Natural killer cell (primary cell): ENCODE results near the gene SHC2. TPM values are rescaled to one million over a fixed set of nuclear protein-coding genes. Genes with fewer than 3 reads are reported as not detected.

Experiments
- ATAC-seq, 3 donors: fragments of 150-1000 bp in 2 of 3; fragments of 200-7000 bp in 1 of 3; cut with Tn5 transposase; 1 replicate in 1 of 3; 2 replicates in 2 of 3; pipeline ENCODE4 v1.10.0; 2021; ENCODE audit warnings: mild to moderate bottlenecking in 2 of 3, moderate library complexity in 2 of 3
- DNase-seq, 2 donors: peaks; one replicate each; pipeline versions ENCODE4 v3.0.0 to v3.0.0-alpha.2; 2013 to 2021; ENCODE audit warnings: mixed read lengths in 1 of 2
- H3K27ac ChIP-seq: one replicate; pipeline ENCODE4 v1.5.1; 2013; ENCODE audit warnings: mild to moderate bottlenecking, low read length
- H3K27me3 ChIP-seq: one replicate; pipeline ENCODE4 v1.6.1; 2013; ENCODE audit warnings: low read length; ENCODE audit not compliant: control insufficient read depth, insufficient read depth
- H3K36me3 ChIP-seq: one replicate; pipeline ENCODE4 v1.6.1; 2013; ENCODE audit warnings: low read length; ENCODE audit not compliant: control insufficient read depth, insufficient read depth
- H3K4me1 ChIP-seq: one replicate; pipeline ENCODE4 v1.6.1; 2013; ENCODE audit warnings: low read length; ENCODE audit not compliant: control insufficient read depth, insufficient read depth
- H3K4me3 ChIP-seq: one replicate; pipeline ENCODE4 v1.5.1; 2013; ENCODE audit warnings: low read length
- H3K9me3 ChIP-seq: one replicate; pipeline ENCODE4 v1.6.1; 2013; ENCODE audit warnings: low read length; ENCODE audit not compliant: control insufficient read depth, insufficient read depth
- H3K27ac Mint-ChIP-seq, 2 donors: one replicate each; pipeline ENCODE4 v1.8.0; 2022; ENCODE audit warnings: mild to moderate bottlenecking in 2 of 2, mixed read lengths in 2 of 2, moderate library complexity in 1 of 2
- H3K27me3 Mint-ChIP-seq, 2 donors: one replicate each; pipeline ENCODE4 v1.8.0; 2022; ENCODE audit warnings: low read depth in 2 of 2, mixed read lengths in 2 of 2
- H3K36me3 Mint-ChIP-seq: one replicate; pipeline ENCODE4 v1.8.0; 2022; ENCODE audit warnings: mixed read lengths
- H3K4me1 Mint-ChIP-seq, 2 donors: one replicate each; pipeline ENCODE4 v1.8.0; 2022; ENCODE audit warnings: mixed read lengths in 2 of 2
- H3K4me3 Mint-ChIP-seq: one replicate; pipeline ENCODE4 v1.8.0; 2022; ENCODE audit warnings: mild to moderate bottlenecking, moderate library complexity, mixed read lengths
- H3K9me3 Mint-ChIP-seq, 2 donors: one replicate each; pipeline ENCODE4 v1.8.0; 2022; ENCODE audit warnings: mixed read lengths in 2 of 2
- CTCF ChIP-seq: fragments of 200-600 bp; IDR thresholded peaks from one replicate; pipeline ENCODE4 v1.8.0; 2022; ENCODE audit warnings: antibody characterized with exemption
- WGBS: methylation state at CpG from one replicate; pipeline ENCODE4 v1.1.7; 2013; ENCODE audit warnings: missing lambda C conversion rate; ENCODE audit not compliant: insufficient coverage; 5-methylcytosine and 5-hydroxymethylcytosine counted together
- intact Hi-C: fragments of 100-400 bp; cut with micrococcal nuclease; formaldehyde crosslinking; loops from one replicate; pipeline ENCODE4 v1.14.2; 2022
- total RNA-seq, 4 donors: library from RNA; stranded (reverse); fragments of 120-200 nt in 1 of 4; gene quantifications; one replicate each; pipeline versions ENCODE4 v1.2.3 to v1.2.4, GENCODE V29; 2013 to 2022

The SHC2 gene
- total RNA-seq, 3 donors from 2014 or later (not counting 1 experiment from before 2014, with no cell fraction given): 0.75 TPM; not detected in 2

GRCh38 chr19:497491-497868, 36.6 kb upstream of the SHC2 start:
- Histone ChIP-seq H3K4me3 (no peak overlapping the region), H3K27me3 (peaks cover 23% of the 10 kb centered on the region), H3K27ac (no peak overlapping the region), H3K36me3 (no peaks in the 10 kb centered on the region), H3K9me3 (no peaks in the 10 kb centered on the region), H3K4me1 (peaks cover 9% of the 10 kb centered on the region)
- Mint-ChIP-seq H3K4me1 (peaks cover 0 to 10% of the 10 kb centered on the region in 2 donors), H3K36me3 (no peaks in the 10 kb centered on the region), H3K27me3 (peaks cover 9 to 14% of the 10 kb centered on the region in 2 donors), H3K27ac (no peak overlapping the region), H3K4me3 (no peak overlapping the region), H3K9me3 (no peaks in the 10 kb centered on the region)
- peak in 1 of 3 donors; percentile 20 for ATAC-seq
- intact Hi-C loops: no loop called here
- TF ChIP-seq CTCF: no peak
- no peak for DNase-seq
- WGBS: 1% methylated on average over 36 of the region's 36 CpGs

DNA sequence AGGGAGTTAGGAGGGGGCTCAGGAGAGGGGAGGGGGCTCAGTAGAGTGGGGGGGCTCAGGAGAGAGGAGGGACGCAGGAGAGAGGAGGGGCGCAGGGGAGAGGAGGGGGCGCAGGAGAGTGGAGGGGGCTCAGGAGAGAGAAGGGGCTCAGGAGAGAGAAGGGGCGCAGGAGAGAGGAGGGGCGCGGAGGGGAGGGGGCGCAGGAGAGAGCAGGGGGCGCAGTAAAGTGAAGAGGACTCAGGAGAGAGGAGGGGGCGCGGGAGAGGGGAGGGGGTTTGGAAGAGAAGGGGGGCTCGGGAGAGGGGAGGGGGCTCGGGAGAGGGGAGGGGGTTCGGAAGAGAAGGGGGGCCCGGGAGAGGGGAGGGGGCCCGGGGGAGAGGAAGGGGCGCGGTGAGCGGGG, 36.2 kb upstream of the SHC2 start:
- no peaks in the 10 kb centered on the region for H3K9me3 ChIP-seq
- Mint-ChIP-seq H3K4me3 (no peak overlapping the region), H3K4me1 (peaks cover 0 to 10% of the 10 kb centered on the region in 2 donors), H3K27me3 (peaks cover 9 to 14% of the 10 kb centered on the region in 2 donors), H3K27ac (no peak overlapping the region), H3K36me3 (no peaks in the 10 kb centered on the region), H3K9me3 (no peaks in the 10 kb centered on the region)
- no peak overlapping the region for H3K27ac ChIP-seq
- intact Hi-C loops: no loop called here
- no peak for ATAC-seq
- no peak for TF ChIP-seq CTCF
- H3K4me3 ChIP-seq: no peak overlapping the region
- H3K36me3 ChIP-seq: no peaks in the 10 kb centered on the region
- peaks cover 9% of the 10 kb centered on the region for H3K4me1 ChIP-seq
- WGBS: 11% methylated on average over 12 of the region's 18 CpGs
- peaks cover 23% of the 10 kb centered on the region for H3K27me3 ChIP-seq
- no peak for DNase-seq

DNA sequence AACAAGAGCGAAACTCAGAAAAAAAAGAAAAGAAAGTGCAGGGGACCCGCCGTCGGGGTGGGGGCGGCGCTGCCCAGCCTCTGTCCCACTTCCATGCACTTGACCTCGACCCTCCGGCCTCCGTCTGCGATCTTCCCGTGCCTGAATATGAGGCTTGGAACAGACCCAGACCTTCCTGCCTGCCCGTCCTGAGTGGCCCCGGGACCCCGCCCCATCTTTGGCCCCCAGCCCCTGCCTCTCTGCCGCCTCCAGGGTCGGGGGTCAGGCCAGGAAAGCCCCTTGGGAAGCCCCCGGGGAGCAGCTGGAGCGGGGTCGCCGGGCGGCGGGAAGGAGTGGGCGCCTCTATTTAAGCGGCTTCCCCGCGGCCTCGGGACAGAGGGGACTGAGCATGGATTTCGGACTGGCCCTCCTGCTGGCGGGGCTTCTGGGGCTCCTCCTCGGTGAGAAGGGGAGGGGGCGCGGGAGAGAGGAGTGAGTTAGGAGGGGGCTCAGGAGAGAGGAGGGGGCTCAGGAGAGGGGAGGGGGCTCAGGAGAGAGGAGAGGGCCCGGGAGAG, 35.4 kb upstream of the SHC2 start, which contains the start of gene MADCAM1:
Gene MADCAM1 (plus strand): TSS at position 375 of the 554 bp plus-strand sequence. CDS start 14 bp downstream, at position 389.
- intact Hi-C loops: no loop called here
- Histone ChIP-seq H3K27me3 (peaks cover 23% of the 10 kb centered on the region), H3K9me3 (no peaks in the 10 kb centered on the region), H3K27ac (no peak within 1 kb of the TSS), H3K4me1 (peaks cover 9% of the 10 kb centered on the region), H3K36me3 (no peaks in the 10 kb centered on the region), H3K4me3 (no peak within 1 kb of the TSS)
- H3K27ac Mint-ChIP-seq: no peak within 1 kb of the TSS
- H3K27me3 Mint-ChIP-seq: peaks cover 9 to 14% of the 10 kb centered on the region in 2 donors
- no peak for TF ChIP-seq CTCF
- H3K4me3 Mint-ChIP-seq: no peak within 1 kb of the TSS
- peaks cover 0 to 10% of the 10 kb centered on the region in 2 donors for H3K4me1 Mint-ChIP-seq
- DNase-seq (no peak), ATAC-seq (no peak)
- H3K36me3 Mint-ChIP-seq: no peaks in the 10 kb centered on the region
- no peaks in the 10 kb centered on the region for H3K9me3 Mint-ChIP-seq
- WGBS: 17% methylated on average over 33 of the region's 33 CpGs
